ENCODE data around the gene EIF5. TPM values are rescaled to one million over a fixed set of nuclear protein-coding genes. Genes with fewer than 3 reads are reported as not detected.
A peak's percentile ranks its signal among the peaks of the same experiment; 100 is the strongest.

EIF5 gene
- total RNA-seq, 3 donors from 2014 or later (not counting 1 experiment from before 2014, with no cell fraction given), result 498 to 670 (median 594) TPM

DNA sequence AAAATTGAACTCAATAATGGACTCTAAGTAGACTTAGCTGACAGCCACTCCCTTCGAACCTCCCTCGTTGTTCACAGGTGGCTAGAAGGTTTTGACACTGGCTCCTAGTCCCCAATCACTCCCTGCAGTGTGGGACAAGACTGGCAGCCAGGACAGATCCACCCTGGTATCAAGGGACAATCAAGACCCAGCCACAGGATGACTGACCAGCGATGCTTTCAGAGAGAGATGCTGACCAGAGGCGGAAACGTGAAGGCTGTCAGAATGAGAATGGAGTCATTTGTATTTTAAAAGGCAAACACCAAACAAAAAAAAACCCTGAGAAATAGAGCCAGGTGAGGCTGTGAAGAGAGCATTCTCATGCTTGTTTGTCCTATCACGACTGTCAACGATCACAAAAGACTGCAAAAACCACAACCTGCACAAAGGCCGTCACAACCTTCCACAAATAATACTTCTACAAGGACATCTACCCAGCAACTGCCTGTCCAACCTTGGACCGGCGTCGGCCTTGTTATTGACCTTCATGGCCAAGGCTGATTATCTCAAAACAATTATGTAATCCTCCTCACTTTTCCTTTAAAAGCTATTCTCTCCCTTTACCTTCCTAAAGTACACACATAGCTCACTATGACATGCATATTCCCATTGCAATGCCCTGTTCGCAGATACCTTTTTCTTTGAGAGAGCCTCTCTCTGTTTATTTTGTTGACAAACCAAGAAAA, 13.2 kb downstream of the EIF5 start:
- H3K4me3 Mint-ChIP-seq, result no peak overlapping the region
- peak overlapping the region in 1 of 2 donors; percentile 83 for H3K27ac Mint-ChIP-seq
- peaks cover 14% of the 10 kb centered on the region for H3K36me3 Mint-ChIP-seq

DNA sequence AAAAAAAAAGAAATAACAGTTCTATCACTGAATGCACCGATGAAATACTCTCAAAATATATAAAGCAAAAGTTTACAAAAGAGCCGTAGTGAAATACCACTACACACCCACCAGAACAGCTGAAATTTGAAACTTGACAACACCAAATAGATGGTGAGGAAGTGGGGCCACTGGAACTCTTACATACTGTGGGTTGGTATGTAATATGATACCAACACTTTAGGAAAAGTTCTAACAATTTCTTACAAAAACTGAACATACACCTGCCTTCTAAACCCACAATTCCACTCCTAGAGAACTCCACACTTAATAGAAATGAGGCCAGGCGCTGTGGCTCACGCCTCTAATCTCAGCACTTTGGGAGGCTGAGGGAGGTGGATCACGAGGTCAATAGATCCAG, 14.1 kb downstream of the EIF5 start:
- peaks cover 21% of the 10 kb centered on the region for H3K36me3 ChIP-seq (ENCODE audit: control insufficient read depth, insufficient read depth, low read length)
- TF ChIP-seq, protein P1, sequence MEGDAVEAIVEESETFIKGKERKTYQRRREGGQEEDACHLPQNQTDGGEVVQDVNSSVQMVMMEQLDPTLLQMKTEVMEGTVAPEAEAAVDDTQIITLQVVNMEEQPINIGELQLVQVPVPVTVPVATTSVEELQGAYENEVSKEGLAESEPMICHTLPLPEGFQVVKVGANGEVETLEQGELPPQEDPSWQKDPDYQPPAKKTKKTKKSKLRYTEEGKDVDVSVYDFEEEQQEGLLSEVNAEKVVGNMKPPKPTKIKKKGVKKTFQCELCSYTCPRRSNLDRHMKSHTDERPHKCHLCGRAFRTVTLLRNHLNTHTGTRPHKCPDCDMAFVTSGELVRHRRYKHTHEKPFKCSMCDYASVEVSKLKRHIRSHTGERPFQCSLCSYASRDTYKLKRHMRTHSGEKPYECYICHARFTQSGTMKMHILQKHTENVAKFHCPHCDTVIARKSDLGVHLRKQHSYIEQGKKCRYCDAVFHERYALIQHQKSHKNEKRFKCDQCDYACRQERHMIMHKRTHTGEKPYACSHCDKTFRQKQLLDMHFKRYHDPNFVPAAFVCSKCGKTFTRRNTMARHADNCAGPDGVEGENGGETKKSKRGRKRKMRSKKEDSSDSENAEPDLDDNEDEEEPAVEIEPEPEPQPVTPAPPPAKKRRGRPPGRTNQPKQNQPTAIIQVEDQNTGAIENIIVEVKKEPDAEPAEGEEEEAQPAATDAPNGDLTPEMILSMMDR (IDR thresholded peaks at IDR 0.05), result no peak
- DNase-seq (no peak), ATAC-seq (peak in 1 of 3 donors; percentile 8)
- H3K9me3 ChIP-seq (ENCODE audit: control insufficient read depth, insufficient read depth, low read length), result no peaks in the 10 kb centered on the region
- intact Hi-C loops (cut with micrococcal nuclease), result no loop called here
- WGBS (ENCODE audit: insufficient coverage), result 96% methylated on average over 3 of the region's 5 CpGs
- H3K4me3 Mint-ChIP-seq, result no peak overlapping the region
- H3K27ac ChIP-seq (ENCODE audit: low read length), result no peak overlapping the region
- H3K27ac Mint-ChIP-seq, result peak overlapping the region in 1 of 2 donors; percentile 83
- peaks cover 0 to 14% of the 10 kb centered on the region in 2 donors for H3K4me1 Mint-ChIP-seq
- peaks cover 2% of the 10 kb centered on the region for H3K27me3 ChIP-seq (ENCODE audit: control insufficient read depth, insufficient read depth, low read length)
- peaks cover 10% of the 10 kb centered on the region for H3K36me3 Mint-ChIP-seq
- H3K4me1 ChIP-seq (ENCODE audit: control insufficient read depth, insufficient read depth, low read length), result no peaks in the 10 kb centered on the region
- H3K27me3 Mint-ChIP-seq (ENCODE audit: low read depth in 2 of 2), result peaks cover 5 to 9% of the 10 kb centered on the region in 2 donors
- H3K9me3 Mint-ChIP-seq, result no peaks in the 10 kb centered on the region
- H3K4me3 ChIP-seq (ENCODE audit: low read length), result no peak overlapping the region

More for the DNA sequence above, 13.2 kb downstream of the EIF5 start:
- TF ChIP-seq, protein P1 (IDR thresholded peaks at IDR 0.05), result no peak
- H3K4me1 Mint-ChIP-seq, result peaks cover 0 to 20% of the 10 kb centered on the region in 2 donors
- H3K9me3 ChIP-seq (ENCODE audit: control insufficient read depth, insufficient read depth, low read length), result no peaks in the 10 kb centered on the region
- H3K36me3 ChIP-seq (ENCODE audit: control insufficient read depth, insufficient read depth, low read length), result peaks cover 30% of the 10 kb centered on the region
- DNase-seq (peak in 1 of 2 donors; percentile 20), ATAC-seq (peak in 1 of 3 donors; percentile 13)
- peaks cover 3 to 4% of the 10 kb centered on the region in 2 donors for H3K27me3 Mint-ChIP-seq (ENCODE audit: low read depth in 2 of 2)
- H3K27ac ChIP-seq (ENCODE audit: low read length), result no peak overlapping the region
- H3K4me1 ChIP-seq (ENCODE audit: control insufficient read depth, insufficient read depth, low read length), result no peaks in the 10 kb centered on the region
- no peaks in the 10 kb centered on the region for H3K27me3 ChIP-seq (ENCODE audit: control insufficient read depth, insufficient read depth, low read length)
- WGBS (ENCODE audit: insufficient coverage), result 78% methylated on average over 12 of the region's 12 CpGs
- intact Hi-C loops (cut with micrococcal nuclease), result no loop called here
- no peak overlapping the region for H3K4me3 ChIP-seq (ENCODE audit: low read length)
- no peaks in the 10 kb centered on the region for H3K9me3 Mint-ChIP-seq

DNA sequence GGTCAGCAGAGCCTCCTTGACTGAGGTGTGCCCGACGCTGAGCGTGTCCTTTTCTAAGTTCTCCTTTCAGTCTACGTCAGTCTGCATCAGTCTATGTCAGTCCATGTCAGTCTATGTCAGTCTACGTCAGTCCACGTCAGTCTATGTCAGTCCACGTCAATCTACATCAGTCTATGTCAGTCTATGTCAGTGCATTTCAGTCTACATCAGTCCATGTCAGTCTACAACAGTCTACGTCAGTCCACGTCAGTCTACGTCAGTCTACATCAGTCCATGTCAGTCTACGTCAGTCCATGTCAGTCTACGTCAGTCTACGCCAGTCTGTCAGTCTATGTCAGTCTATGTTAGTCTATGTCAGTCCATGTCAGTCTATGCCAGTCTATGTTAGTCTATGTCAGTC, 15.9 kb downstream of the EIF5 start:
- H3K9me3 Mint-ChIP-seq, result no peaks in the 10 kb centered on the region
- peaks cover 7 to 9% of the 10 kb centered on the region in 2 donors for H3K27me3 Mint-ChIP-seq (ENCODE audit: low read depth in 2 of 2)

More for the DNA sequence above, 15.9 kb downstream of the EIF5 start:
- ATAC-seq, result peak in 1 of 3 donors; percentile 5
- Mint-ChIP-seq H3K4me1 (no peaks in the 10 kb centered on the region), H3K27ac (no peak overlapping the region), H3K4me3 (no peak overlapping the region), H3K36me3 (peaks cover under 1% of the 10 kb centered on the region)
- no peak for DNase-seq
- TF ChIP-seq, protein P1 (IDR thresholded peaks at IDR 0.05), result no peak
- H3K27ac ChIP-seq (ENCODE audit: low read length), result no peak overlapping the region
- intact Hi-C loops (cut with micrococcal nuclease), result no loop called here
- H3K4me3 ChIP-seq (ENCODE audit: low read length), result no peak overlapping the region
- peaks cover 2% of the 10 kb centered on the region for H3K27me3 ChIP-seq (ENCODE audit: control insufficient read depth, insufficient read depth, low read length)
- peaks cover 3% of the 10 kb centered on the region for H3K36me3 ChIP-seq (ENCODE audit: control insufficient read depth, insufficient read depth, low read length)
- no peaks in the 10 kb centered on the region for H3K9me3 ChIP-seq (ENCODE audit: control insufficient read depth, insufficient read depth, low read length)
- H3K4me1 ChIP-seq (ENCODE audit: control insufficient read depth, insufficient read depth, low read length), result no peaks in the 10 kb centered on the region
- 90% methylated on average over 13 of the region's 13 CpGs for WGBS (ENCODE audit: insufficient coverage)
